ENCODE measurements around the gene MUC3A.
A peak's percentile ranks its signal among the peaks of the same experiment; 100 is the strongest.

Gene MUC3A

DNA sequence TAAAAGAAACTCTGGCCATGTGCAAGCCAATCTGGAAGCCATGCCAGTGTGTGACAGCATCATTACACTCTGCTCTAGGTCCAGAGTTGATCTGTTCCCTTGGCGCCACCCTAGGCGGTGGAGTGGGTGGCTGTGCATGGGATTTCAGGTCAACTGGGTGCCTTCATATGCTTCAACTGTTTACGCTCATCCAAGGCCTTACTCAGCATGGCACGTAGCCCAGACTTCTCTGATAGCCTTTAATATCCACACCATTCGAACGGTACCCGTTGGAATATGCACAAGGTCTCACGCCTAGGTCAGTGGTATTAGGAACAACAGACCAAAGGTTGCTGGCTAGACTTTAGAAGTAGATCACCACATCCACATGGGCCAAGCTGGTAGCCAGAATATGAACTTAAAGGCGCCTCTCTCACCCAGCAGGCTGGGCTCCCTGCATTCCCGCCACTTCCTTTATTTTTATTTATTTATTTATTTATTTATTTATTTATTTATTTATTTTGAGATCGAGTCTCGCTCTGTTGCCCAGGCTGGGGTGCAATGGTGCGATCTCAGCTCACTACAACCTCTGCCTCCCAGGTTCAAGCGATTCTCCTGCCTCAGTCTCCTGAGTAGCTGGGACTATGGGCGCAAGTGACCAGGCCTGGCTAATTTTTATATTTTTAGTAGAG, 35.0 kb upstream of the MUC3A start (continued):
- TF ChIP-seq SETDB1 (IDR thresholded peaks at IDR 0.05; ENCODE audit: insufficient read length, low read length) (no peak), ZNF707 (tag by site-specific recombination; IDR thresholded peaks at IDR 0.05) (no peak), ZNF2 (tag by site-specific recombination; IDR thresholded peaks at IDR 0.05) (no peak), ZNF37A (tag by site-specific recombination; IDR thresholded peaks at IDR 0.05) (no peak), ZNF146 (tag by site-specific recombination; IDR thresholded peaks at IDR 0.05) (no peak), ZNF239 (tag by site-specific recombination; IDR thresholded peaks at IDR 0.05) (no peak), ZSCAN30 (tag by site-specific recombination; IDR thresholded peaks at IDR 0.05) (no peak), SCRT1 (tag by site-specific recombination; IDR thresholded peaks at IDR 0.05; ENCODE audit: borderline replicate concordance) (no peak), ZNF354C (tag by site-specific recombination; IDR thresholded peaks at IDR 0.05; ENCODE audit: borderline replicate concordance, low read depth) (no peak), ZNF549 (tag by site-specific recombination; IDR thresholded peaks at IDR 0.05) (no peak), ZNF660 (tag by site-specific recombination; IDR thresholded peaks at IDR 0.05) (no peak), ZFP37 (tag by site-specific recombination; IDR thresholded peaks at IDR 0.05) (no peak), ZNF561 (tag by site-specific recombination; IDR thresholded peaks at IDR 0.05; ENCODE audit: borderline replicate concordance) (no peak), ZNF473 (tag by site-specific recombination; IDR thresholded peaks at IDR 0.05) (no peak)
- TF ChIP-seq, protein P1, sequence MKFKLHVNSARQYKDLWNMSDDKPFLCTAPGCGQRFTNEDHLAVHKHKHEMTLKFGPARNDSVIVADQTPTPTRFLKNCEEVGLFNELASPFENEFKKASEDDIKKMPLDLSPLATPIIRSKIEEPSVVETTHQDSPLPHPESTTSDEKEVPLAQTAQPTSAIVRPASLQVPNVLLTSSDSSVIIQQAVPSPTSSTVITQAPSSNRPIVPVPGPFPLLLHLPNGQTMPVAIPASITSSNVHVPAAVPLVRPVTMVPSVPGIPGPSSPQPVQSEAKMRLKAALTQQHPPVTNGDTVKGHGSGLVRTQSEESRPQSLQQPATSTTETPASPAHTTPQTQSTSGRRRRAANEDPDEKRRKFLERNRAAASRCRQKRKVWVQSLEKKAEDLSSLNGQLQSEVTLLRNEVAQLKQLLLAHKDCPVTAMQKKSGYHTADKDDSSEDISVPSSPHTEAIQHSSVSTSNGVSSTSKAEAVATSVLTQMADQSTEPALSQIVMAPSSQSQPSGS (tag by site-specific recombination; IDR thresholded peaks at IDR 0.05; ENCODE audit: low read depth): no peak
- TF ChIP-seq, protein P2, sequence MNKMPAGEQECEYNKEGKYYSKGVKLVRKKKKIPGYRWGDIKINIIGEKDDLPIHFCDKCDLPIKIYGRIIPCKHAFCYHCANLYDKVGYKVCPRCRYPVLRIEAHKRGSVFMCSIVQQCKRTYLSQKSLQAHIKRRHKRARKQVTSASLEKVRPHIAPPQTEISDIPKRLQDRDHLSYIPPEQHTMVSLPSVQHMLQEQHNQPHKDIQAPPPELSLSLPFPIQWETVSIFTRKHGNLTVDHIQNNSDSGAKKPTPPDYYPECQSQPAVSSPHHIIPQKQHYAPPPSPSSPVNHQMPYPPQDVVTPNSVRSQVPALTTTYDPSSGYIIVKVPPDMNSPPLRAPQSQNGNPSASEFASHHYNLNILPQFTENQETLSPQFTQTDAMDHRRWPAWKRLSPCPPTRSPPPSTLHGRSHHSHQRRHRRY (tag by site-specific recombination; IDR thresholded peaks at IDR 0.05): no peak
- TF ChIP-seq, protein P3, sequence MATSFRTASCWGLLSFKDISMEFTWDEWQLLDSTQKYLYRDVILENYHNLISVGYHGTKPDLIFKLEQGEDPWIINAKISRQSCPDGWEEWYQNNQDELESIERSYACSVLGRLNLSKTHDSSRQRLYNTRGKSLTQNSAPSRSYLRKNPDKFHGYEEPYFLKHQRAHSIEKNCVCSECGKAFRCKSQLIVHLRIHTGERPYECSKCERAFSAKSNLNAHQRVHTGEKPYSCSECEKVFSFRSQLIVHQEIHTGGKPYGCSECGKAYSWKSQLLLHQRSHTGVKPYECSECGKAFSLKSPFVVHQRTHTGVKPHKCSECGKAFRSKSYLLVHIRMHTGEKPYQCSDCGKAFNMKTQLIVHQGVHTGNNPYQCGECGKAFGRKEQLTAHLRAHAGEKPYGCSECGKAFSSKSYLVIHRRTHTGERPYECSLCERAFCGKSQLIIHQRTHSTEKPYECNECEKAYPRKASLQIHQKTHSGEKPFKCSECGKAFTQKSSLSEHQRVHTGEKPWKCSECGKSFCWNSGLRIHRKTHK (tag by site-specific recombination; IDR thresholded peaks at IDR 0.05): no peak
- TF ChIP-seq, protein P4, sequence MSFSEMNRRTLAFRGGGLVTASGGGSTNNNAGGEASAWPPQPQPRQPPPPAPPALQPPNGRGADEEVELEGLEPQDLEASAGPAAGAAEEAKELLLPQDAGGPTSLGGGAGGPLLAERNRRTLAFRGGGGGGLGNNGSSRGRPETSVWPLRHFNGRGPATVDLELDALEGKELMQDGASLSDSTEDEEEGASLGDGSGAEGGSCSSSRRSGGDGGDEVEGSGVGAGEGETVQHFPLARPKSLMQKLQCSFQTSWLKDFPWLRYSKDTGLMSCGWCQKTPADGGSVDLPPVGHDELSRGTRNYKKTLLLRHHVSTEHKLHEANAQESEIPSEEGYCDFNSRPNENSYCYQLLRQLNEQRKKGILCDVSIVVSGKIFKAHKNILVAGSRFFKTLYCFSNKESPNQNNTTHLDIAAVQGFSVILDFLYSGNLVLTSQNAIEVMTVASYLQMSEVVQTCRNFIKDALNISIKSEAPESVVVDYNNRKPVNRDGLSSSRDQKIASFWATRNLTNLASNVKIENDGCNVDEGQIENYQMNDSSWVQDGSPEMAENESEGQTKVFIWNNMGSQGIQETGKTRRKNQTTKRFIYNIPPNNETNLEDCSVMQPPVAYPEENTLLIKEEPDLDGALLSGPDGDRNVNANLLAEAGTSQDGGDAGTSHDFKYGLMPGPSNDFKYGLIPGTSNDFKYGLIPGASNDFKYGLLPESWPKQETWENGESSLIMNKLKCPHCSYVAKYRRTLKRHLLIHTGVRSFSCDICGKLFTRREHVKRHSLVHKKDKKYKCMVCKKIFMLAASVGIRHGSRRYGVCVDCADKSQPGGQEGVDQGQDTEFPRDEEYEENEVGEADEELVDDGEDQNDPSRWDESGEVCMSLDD (tag by site-specific recombination; IDR thresholded peaks at IDR 0.05): no peak
- TF ChIP-seq, protein P5, sequence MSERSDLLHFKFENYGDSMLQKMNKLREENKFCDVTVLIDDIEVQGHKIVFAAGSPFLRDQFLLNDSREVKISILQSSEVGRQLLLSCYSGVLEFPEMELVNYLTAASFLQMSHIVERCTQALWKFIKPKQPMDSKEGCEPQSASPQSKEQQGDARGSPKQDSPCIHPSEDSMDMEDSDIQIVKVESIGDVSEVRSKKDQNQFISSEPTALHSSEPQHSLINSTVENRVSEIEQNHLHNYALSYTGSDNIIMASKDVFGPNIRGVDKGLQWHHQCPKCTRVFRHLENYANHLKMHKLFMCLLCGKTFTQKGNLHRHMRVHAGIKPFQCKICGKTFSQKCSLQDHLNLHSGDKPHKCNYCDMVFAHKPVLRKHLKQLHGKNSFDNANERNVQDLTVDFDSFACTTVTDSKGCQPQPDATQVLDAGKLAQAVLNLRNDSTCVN (tag by site-specific recombination; optimal IDR thresholded peaks at IDR 0.05): no peak
- TF ChIP-seq, protein P6, sequence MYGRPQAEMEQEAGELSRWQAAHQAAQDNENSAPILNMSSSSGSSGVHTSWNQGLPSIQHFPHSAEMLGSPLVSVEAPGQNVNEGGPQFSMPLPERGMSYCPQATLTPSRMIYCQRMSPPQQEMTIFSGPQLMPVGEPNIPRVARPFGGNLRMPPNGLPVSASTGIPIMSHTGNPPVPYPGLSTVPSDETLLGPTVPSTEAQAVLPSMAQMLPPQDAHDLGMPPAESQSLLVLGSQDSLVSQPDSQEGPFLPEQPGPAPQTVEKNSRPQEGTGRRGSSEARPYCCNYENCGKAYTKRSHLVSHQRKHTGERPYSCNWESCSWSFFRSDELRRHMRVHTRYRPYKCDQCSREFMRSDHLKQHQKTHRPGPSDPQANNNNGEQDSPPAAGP (tag by site-specific recombination; IDR thresholded peaks at IDR 0.05): no peak
- TF ChIP-seq, protein P7, sequence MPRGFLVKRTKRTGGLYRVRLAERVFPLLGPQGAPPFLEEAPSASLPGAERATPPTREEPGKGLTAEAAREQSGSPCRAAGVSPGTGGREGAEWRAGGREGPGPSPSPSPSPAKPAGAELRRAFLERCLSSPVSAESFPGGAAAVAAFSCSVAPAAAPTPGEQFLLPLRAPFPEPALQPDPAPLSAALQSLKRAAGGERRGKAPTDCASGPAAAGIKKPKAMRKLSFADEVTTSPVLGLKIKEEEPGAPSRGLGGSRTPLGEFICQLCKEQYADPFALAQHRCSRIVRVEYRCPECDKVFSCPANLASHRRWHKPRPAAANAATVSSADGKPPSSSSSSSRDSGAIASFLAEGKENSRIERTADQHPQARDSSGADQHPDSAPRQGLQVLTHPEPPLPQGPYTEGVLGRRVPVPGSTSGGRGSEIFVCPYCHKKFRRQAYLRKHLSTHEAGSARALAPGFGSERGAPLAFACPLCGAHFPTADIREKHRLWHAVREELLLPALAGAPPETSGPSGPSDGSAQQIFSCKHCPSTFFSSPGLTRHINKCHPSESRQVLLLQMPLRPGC (tag by site-specific recombination; IDR thresholded peaks at IDR 0.05): no peak
- TF ChIP-seq, protein P8, sequence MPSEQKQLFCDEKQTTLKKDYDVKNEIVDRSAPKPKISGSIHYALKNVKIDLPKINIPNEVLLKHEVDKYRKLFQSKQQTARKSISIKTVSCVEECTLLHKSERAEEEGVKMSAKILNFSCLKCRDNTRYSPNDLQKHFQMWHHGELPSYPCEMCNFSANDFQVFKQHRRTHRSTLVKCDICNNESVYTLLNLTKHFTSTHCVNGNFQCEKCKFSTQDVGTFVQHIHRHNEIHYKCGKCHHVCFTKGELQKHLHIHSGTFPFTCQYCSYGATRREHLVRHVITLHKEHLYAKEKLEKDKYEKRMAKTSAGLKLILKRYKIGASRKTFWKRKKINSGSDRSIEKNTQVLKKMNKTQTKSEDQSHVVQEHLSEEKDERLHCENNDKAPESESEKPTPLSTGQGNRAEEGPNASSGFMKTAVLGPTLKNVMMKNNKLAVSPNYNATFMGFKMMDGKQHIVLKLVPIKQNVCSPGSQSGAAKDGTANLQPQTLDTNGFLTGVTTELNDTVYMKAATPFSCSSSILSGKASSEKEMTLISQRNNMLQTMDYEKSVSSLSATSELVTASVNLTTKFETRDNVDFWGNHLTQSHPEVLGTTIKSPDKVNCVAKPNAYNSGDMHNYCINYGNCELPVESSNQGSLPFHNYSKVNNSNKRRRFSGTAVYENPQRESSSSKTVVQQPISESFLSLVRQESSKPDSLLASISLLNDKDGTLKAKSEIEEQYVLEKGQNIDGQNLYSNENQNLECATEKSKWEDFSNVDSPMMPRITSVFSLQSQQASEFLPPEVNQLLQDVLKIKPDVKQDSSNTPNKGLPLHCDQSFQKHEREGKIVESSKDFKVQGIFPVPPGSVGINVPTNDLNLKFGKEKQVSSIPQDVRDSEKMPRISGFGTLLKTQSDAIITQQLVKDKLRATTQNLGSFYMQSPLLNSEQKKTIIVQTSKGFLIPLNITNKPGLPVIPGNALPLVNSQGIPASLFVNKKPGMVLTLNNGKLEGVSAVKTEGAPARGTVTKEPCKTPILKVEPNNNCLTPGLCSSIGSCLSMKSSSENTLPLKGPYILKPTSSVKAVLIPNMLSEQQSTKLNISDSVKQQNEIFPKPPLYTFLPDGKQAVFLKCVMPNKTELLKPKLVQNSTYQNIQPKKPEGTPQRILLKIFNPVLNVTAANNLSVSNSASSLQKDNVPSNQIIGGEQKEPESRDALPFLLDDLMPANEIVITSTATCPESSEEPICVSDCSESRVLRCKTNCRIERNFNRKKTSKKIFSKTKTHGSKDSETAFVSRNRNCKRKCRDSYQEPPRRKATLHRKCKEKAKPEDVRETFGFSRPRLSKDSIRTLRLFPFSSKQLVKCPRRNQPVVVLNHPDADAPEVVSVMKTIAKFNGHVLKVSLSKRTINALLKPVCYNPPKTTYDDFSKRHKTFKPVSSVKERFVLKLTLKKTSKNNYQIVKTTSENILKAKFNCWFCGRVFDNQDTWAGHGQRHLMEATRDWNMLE (tag by site-specific recombination; conservative IDR thresholded peaks at IDR 0.05; ENCODE audit: low read depth): peak; percentile 87

Measured in HEK293 (cell line).